MM.1S (cell line): ENCODE results near the gene TRAPPC11.

ENCODE experiments used
- DNase-seq: peaks from one replicate; pipeline ENCODE4 v3.0.0-alpha.2; 2015
- H2AFZ ChIP-seq: fragments of 300-600 bp; sonication (generic); 2 replicates; pipeline ENCODE4 v1.6.0; 2016; ENCODE audit warnings: antibody characterized with exemption, low read length
- H3F3A ChIP-seq: fragments of 300-600 bp; sonication (generic); 2 replicates; pipeline ENCODE4 v1.6.1; 2016; ENCODE audit warnings: mild to moderate bottlenecking, antibody characterized with exemption, low read length, moderate library complexity, mixed read lengths; ENCODE audit not compliant: insufficient read depth
- H3K27ac ChIP-seq: fragments of 300-600 bp; sonication (generic); 2 replicates; pipeline ENCODE4 v1.5.1; 2016; ENCODE audit warnings: mild to moderate bottlenecking, low read length
- H3K27me3 ChIP-seq: fragments of 300-600 bp; sonication (generic); replicated peaks from 2 replicates; pipeline ENCODE4 v1.6.0; 2016; ENCODE audit warnings: low read length; ENCODE audit not compliant: insufficient read depth
- H3K36me3 ChIP-seq: fragments of 300-600 bp; sonication (generic); replicated peaks from 2 replicates; pipeline ENCODE4 v1.6.1; 2016; ENCODE audit warnings: mild to moderate bottlenecking, low read length, mixed read lengths; ENCODE audit not compliant: insufficient read depth
- H3K4me1 ChIP-seq: fragments of 300-600 bp; sonication (generic); 2 replicates; pipeline ENCODE4 v1.6.1; 2016; ENCODE audit warnings: low read length, mixed read lengths
- H3K4me2 ChIP-seq: fragments of 300-600 bp; sonication (generic); 2 replicates; pipeline ENCODE4 v1.6.0; 2016; ENCODE audit warnings: low read depth, low read length
- H3K4me3 ChIP-seq: fragments of 300-600 bp; sonication (generic); 2 replicates; pipeline ENCODE4 v1.5.1; 2016; ENCODE audit warnings: low read length, mixed read lengths
- H3K79me2 ChIP-seq: fragments of 300-600 bp; sonication (generic); 2 replicates; pipeline ENCODE4 v1.6.1; 2016; ENCODE audit warnings: mixed run types, low read length, mixed read lengths
- H3K9ac ChIP-seq: fragments of 300-600 bp; sonication (generic); 2 replicates; pipeline ENCODE4 v1.6.1; 2016; ENCODE audit warnings: low read length, mixed read lengths
- H3K9me2 ChIP-seq: fragments of 300-600 bp; sonication (generic); replicated peaks from 2 replicates; pipeline ENCODE4 v1.6.1; 2016; ENCODE audit warnings: mild to moderate bottlenecking, low read length, mixed read lengths; ENCODE audit not compliant: insufficient read depth
- H3K9me3 ChIP-seq: fragments of 300-600 bp; sonication (generic); replicated peaks from 2 replicates; pipeline ENCODE4 v1.6.1; 2016; ENCODE audit warnings: mild to moderate bottlenecking, low read length, mixed read lengths; ENCODE audit not compliant: insufficient read depth
- H4K20me1 ChIP-seq: fragments of 300-600 bp; sonication (generic); 2 replicates; pipeline ENCODE4 v1.6.1; 2016; ENCODE audit warnings: mild to moderate bottlenecking, low read length, moderate library complexity, mixed read lengths; ENCODE audit not compliant: insufficient read depth
- EZH2 ChIP-seq: fragments of 300-600 bp; sonication (generic); optimal IDR thresholded peaks from 2 replicates; pipeline ENCODE3; 2017; ENCODE audit warnings: low read depth, mild to moderate bottlenecking, antibody characterized with exemption, low read length, mixed read lengths
- EZH2phosphoT487 ChIP-seq: fragments of 300-600 bp; sonication (generic); IDR thresholded peaks from 2 replicates; pipeline ENCODE4 v1.6.1; 2018; ENCODE audit warnings: antibody characterized with exemption, low read length
- TF ChIP-seq, protein P1 (sequence below): fragments of 300-600 bp; sonication (generic); IDR thresholded peaks from 2 replicates; pipeline ENCODE4 v1.5.1; 2016; ENCODE audit warnings: antibody characterized with exemption, low read length, mixed read lengths

Gene TRAPPC11

DNA sequence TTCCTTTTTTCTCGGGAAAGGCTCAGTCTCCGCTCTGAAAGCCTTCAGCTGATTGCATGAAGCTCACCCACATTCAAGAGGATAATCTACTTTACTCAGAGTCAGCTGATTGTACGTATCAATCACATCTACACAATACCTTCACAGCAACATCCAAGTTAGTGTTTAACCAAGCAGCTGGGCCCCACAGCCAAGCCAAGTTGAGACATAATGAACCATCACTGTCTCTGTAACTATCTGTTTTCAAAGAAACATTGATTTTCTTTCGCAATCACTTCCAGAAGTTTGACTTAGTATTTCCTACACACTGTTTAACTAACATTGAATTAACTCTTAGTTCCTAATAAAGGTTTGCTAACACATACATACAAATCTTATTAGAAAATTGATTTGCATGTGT, 40.4 kb upstream of the TRAPPC11 start:
- H3K4me3 ChIP-seq: no peak overlapping the region
- DNase-seq: no peak

DNA sequence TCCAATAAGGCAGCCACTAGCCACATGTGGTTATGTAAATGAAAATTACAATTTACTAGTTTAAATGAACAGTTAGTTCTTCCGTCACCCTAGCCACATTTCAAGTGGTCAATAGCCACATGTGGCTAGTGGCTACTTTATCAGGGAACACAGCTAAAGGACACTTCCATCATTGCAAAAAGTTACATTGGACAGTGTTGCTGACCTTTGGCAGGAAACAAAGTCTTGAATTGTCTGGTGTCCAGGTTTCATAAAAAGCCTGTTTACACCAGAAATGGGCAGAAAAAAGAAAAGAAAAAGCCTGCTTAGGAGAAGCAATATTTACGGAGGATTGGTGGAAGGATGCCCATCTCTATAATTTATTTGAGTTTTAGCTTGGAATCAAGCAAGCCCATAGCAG, 38.7 kb upstream of the TRAPPC11 start:
- H3K4me2 ChIP-seq: no peak overlapping the region
- no peak overlapping the region for H3K27ac ChIP-seq
- no peak overlapping the region for H3K9ac ChIP-seq

More for the DNA sequence above, 40.4 kb upstream of the TRAPPC11 start:
- H3F3A ChIP-seq: no peaks in the 10 kb centered on the region
- H3K9me3 ChIP-seq: no peaks in the 10 kb centered on the region
- H2AFZ ChIP-seq: no peak overlapping the region
- TF ChIP-seq EZH2phosphoT487 (no peak), EZH2 (no peak)
- TF ChIP-seq, protein P1, sequence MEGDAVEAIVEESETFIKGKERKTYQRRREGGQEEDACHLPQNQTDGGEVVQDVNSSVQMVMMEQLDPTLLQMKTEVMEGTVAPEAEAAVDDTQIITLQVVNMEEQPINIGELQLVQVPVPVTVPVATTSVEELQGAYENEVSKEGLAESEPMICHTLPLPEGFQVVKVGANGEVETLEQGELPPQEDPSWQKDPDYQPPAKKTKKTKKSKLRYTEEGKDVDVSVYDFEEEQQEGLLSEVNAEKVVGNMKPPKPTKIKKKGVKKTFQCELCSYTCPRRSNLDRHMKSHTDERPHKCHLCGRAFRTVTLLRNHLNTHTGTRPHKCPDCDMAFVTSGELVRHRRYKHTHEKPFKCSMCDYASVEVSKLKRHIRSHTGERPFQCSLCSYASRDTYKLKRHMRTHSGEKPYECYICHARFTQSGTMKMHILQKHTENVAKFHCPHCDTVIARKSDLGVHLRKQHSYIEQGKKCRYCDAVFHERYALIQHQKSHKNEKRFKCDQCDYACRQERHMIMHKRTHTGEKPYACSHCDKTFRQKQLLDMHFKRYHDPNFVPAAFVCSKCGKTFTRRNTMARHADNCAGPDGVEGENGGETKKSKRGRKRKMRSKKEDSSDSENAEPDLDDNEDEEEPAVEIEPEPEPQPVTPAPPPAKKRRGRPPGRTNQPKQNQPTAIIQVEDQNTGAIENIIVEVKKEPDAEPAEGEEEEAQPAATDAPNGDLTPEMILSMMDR: no peak
- no peak overlapping the region for H3K27ac ChIP-seq
- H3K4me1 ChIP-seq: no peaks in the 10 kb centered on the region
- no peaks in the 10 kb centered on the region for H3K27me3 ChIP-seq
- no peak overlapping the region for H3K9ac ChIP-seq
- no peaks in the 10 kb centered on the region for H3K79me2 ChIP-seq
- H4K20me1 ChIP-seq: no peaks in the 10 kb centered on the region
- no peaks in the 10 kb centered on the region for H3K36me3 ChIP-seq
- H3K4me2 ChIP-seq: no peak overlapping the region
- no peaks in the 10 kb centered on the region for H3K9me2 ChIP-seq

DNA sequence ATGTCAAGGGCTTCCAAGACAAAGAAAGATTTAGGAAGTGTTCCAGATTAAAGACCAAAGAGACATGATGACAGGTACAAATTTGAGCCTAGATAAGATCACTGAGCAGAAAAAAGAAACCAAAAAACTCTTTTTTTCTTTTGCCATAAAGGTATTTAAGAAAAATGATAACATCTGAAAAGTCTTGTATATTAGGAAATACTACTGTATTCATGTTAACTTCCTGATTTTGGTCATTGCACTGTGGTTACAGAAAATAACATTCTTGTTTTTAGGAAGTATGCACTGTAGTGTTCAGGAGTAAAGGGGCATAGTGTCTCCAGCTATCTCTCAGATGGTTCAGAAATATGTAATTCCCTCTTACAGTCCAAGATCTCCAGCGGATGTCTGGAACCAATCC, 37.2 kb upstream of the TRAPPC11 start:
- no peak for DNase-seq

More for the DNA sequence above, 38.7 kb upstream of the TRAPPC11 start:
- Histone ChIP-seq H3K36me3 (no peaks in the 10 kb centered on the region), H2AFZ (no peak overlapping the region), H3K27me3 (no peaks in the 10 kb centered on the region), H3K4me1 (no peaks in the 10 kb centered on the region), H3K9me3 (no peaks in the 10 kb centered on the region), H3K4me3 (no peak overlapping the region), H3F3A (no peaks in the 10 kb centered on the region), H3K9me2 (no peaks in the 10 kb centered on the region), H3K79me2 (no peaks in the 10 kb centered on the region), H4K20me1 (no peaks in the 10 kb centered on the region)
- DNase-seq: no peak
- no peak for TF ChIP-seq EZH2
- TF ChIP-seq, protein P1: no peak

More for the DNA sequence above, 37.2 kb upstream of the TRAPPC11 start:
- Histone ChIP-seq H3K4me3 (no peak overlapping the region), H3K9me2 (no peaks in the 10 kb centered on the region), H3K36me3 (no peaks in the 10 kb centered on the region), H3F3A (no peaks in the 10 kb centered on the region), H4K20me1 (no peaks in the 10 kb centered on the region), H3K27ac (no peak overlapping the region), H2AFZ (no peak overlapping the region), H3K79me2 (no peaks in the 10 kb centered on the region), H3K4me1 (no peaks in the 10 kb centered on the region), H3K27me3 (no peaks in the 10 kb centered on the region), H3K4me2 (no peak overlapping the region), H3K9me3 (no peaks in the 10 kb centered on the region), H3K9ac (no peak overlapping the region)
- no peak for TF ChIP-seq EZH2phosphoT487
- TF ChIP-seq, protein P1: no peak
- TF ChIP-seq EZH2: no peak
